Motor neuron (in vitro differentiated cells): ENCODE results near the gene ACLY. TPM values are rescaled to one million over a fixed set of nuclear protein-coding genes. Genes with fewer than 3 reads are reported as not detected.

Source experiments
- ATAC-seq, 8 experiments: fragments of 200-7000 bp; cut with Tn5 transposase; replicated peaks in 6 of 8; 2 replicates each; pipeline ENCODE4 v1.8.0; 2021; ENCODE audit warnings: mild to moderate bottlenecking in 8 of 8, moderate library complexity in 8 of 8
- H3K27ac ChIP-seq, 2 donors: fragments of 250-450 bp; sonication (Bioruptor Pico); 2 replicates each; pipeline ENCODE4 v1.9.0; 2021; ENCODE audit warnings: antibody characterized with exemption in 2 of 2, mild to moderate bottlenecking in 2 of 2, moderate library complexity in 1 of 2
- H3K4me1 ChIP-seq, 2 donors: fragments of 250-450 bp; sonication (Bioruptor Pico); replicated peaks in 1 of 2; 2 replicates each; pipeline ENCODE4 v1.6.1; 2021; ENCODE audit warnings: antibody characterized with exemption in 2 of 2, mild to moderate bottlenecking in 2 of 2, moderate library complexity in 1 of 2
- H3K4me3 ChIP-seq, 5 donors: fragments of 250-450 bp; sonication (Bioruptor Pico); 2 replicates each; pipeline ENCODE4 v1.9.0; 2021; ENCODE audit warnings: antibody characterized with exemption in 5 of 5, mild to moderate bottlenecking in 5 of 5, moderate library complexity in 4 of 5
- WGBS, 10 experiments: fragments of 450-650 bp; shearing (Covaris generic); methylation state at CpG; one replicate each; pipeline ENCODE4 v1.0.0; 2022; 5-methylcytosine and 5-hydroxymethylcytosine counted together
- in situ Hi-C, 9 experiments: fragments of 400-800 bp; cut with MboI; loops; one replicate each; pipeline ENCODE4 v1.15.0; 2021; ENCODE audit warnings: low sequenced_read_pairs in 9 of 9, low pct_unique_long_range_greater_than_20kb in 2 of 9; ENCODE audit not compliant: unreplicated experiment in 9 of 9
- total RNA-seq, 8 experiments: library from RNA; unstranded; fragments of 300-600 nt; gene quantifications; 2 replicates each; pipeline versions ENCODE4 v1.2.3 to v1.2.4, GENCODE V29; 2022

Gene ACLY
- 100 to 1,000 TPM in 4 of 8 experiments, 10 to 100 TPM in 4; 87.0 to 283 (median 141) TPM for total RNA-seq

DNA sequence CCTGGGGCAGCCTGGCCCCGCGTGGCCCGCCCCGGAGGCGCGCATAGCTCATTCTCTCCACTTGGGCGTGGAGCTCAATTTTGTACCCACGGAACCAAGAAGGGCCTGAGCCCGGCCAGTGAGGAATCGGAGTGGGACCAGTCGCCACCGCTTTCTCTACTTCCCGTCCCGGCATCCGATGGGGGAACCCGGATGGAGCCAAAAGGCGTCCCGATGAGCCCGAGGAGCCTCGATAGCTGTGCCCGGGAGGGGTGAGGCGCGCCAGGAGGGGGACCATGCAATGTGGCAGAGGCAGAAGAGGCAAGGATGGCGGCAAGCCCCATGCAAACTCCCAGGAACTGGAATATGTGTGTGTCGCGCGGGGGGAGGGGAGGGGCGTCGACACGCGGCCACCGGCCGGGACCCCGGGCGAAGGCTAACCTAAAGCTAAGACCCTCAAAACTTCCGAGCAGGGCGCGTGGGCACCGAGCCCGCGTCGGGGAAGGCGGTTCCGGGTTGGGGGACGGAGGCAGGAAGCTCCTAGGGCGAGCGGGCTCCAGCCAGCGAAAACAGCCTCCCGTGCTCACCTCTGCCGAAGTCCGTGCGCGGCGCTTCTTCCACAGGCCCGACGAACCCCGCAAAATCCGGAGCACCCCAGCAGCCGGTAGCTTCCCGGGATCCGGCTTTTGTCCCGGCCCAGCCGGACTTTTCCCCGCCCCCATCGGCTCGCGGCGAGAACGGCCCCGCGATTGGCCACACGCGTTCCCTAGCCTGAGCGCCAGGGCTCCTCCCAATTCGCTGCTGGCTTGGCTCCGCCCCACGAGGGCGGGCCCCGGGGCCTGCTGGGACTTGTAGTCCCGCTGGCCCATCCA is at the start of gene ACLY:
Gene ACLY, minus strand, starts transcription at position 638 of the 851 bp plus-strand sequence. CDS start 5,078 bp downstream, outside the sequence.
- Histone ChIP-seq H3K4me3 (peak within 1 kb of the TSS; percentile 74 to 89 (median 80)), H3K27ac (peak within 1 kb of the TSS; percentile 78 to 83), H3K4me1 (peaks cover 20 to 30% of the 10 kb centered on the region in 2 donors)
- WGBS, 10 experiments: 0% methylated on average over 1 to 5 of the region's 80 CpGs; no CpG with 5 or more reads in 8 of the 10 experiments
- in situ Hi-C loops: no loop called here
- ATAC-seq: peak; percentile 78 to 95 (median 92)

DNA sequence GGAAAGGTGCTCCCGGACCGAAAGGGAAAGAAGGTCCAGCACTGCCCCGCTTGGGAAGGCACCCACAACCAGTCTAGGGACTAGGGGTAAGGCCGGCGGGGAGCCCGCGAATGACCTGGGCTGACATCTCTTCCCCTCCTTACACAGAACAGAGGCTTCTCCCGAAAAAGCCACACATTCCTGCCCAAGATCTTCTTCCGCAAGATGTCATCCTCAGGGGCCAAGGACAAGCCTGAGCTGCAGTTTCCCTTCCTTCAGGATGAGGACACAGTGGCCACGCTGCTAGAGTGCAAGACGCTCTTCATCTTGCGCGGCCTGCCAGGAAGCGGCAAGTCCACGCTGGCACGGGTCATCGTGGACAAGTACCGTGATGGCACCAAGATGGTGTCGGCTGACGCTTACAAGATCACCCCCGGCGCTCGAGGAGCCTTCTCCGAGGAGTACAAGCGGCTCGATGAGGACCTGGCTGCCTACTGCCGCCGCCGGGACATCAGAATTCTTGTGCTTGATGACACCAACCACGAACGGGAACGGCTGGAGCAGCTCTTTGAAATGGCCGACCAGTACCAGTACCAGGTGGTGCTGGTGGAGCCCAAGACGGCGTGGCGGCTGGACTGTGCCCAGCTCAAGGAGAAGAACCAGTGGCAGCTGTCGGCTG is 49.3 kb upstream of the ACLY start:
- no peak for ATAC-seq
- H3K4me1 ChIP-seq: peaks cover 6 to 14% of the 10 kb centered on the region in 2 donors
- H3K4me3 ChIP-seq: no peak overlapping the region
- no peak overlapping the region for H3K27ac ChIP-seq
- in situ Hi-C loops: loop anchor here in 1 of 9 experiments (25.0 kb wide), 1 partner anchor 144 kb away; the partner anchor contains the start of genes DHX58, HSPB9 and KAT2A
- 81 to 100% (median 94%) methylated on average over 4 to 17 of the region's 37 CpGs; no CpG with 5 or more reads in 4 of the 10 experiments for WGBS, 10 experiments

GRCh38 chr17:41967141-41967920 is 48.6 kb upstream of the ACLY start:
- H3K4me1 ChIP-seq: peaks cover 10 to 14% of the 10 kb centered on the region in 2 donors
- in situ Hi-C loops: loop anchor here in 1 of 9 experiments (25.0 kb wide), 1 partner anchor 145 kb away; the partner anchor contains the start of genes DHX58, HSPB9 and KAT2A
- peak in 1 of 8 experiments; percentile 18 for ATAC-seq
- H3K27ac ChIP-seq: peak overlapping the region; percentile 23 to 73
- 0 to 80% (median 40%) methylated on average over 1 to 6 of the region's 39 CpGs; no CpG with 5 or more reads in 5 of the 10 experiments for WGBS, 10 experiments
- peak overlapping the region; percentile 70 to 89 (median 83) for H3K4me3 ChIP-seq

- peak; percentile 72 to 88 (median 86) for ATAC-seq
- WGBS, 10 experiments: 0% methylated on average over 1 to 3 of the region's 71 CpGs; no CpG with 5 or more reads in 7 of the 10 experiments
- in situ Hi-C loops: loop anchor here in 1 of 9 experiments (25.0 kb wide), 1 partner anchor 146 kb away; the partner anchor contains the start of genes DHX58, HSPB9 and KAT2A
- H3K4me1 ChIP-seq: peaks cover 10 to 14% of the 10 kb centered on the region in 2 donors
- peak within 1 kb of the TSS; percentile 70 to 89 (median 83) for H3K4me3 ChIP-seq
- peak within 1 kb of the TSS; percentile 23 to 73 for H3K27ac ChIP-seq
These were observed 47.9 kb upstream of the ACLY start, which contains the start of gene CNP for GRCh38 chr17:41966463-41967140. Gene CNP (plus strand): TSS chr17:41966795. CDS start chr17:41966885, 90 bp downstream.

DNA sequence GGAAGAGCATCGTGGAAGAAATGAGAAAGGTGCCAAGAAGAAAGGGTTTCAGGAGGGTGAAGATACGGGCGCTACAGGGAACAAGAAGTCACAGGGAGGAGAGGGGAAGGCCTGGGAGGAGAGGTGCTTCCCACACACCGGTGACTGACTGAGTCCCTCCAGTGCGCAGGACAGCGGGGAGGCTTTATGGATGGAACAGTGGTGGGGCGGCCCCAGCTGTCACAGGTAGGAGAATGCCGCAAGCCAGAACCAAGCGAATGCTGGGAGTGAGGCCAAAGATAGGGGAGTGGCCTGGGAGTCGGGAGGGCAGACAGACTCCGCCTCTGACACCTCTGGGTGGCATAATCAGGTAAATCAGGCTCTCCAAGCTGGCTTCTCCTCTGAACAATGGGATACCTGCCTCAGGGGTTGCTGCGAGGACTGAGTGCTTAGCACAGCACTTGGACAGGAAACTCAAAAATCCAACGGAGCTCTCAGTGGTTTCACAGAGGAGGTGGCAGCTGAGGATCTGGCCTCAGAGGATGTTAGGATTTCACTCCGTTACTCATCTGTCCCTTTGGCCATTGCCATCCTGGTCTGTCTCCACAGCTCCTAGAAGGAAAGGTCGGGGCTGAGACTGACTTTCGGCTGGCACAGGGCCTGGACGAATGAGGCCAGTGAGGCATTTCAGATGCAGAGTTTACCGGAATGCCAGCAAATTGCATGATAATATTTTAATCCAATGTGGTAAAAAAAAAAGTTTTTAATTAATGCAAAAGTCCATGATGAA is 47.1 kb upstream of the ACLY start:
- in situ Hi-C loops: loop anchor here in 1 of 9 experiments (25.0 kb wide), 1 partner anchor 146 kb away; the partner anchor contains the start of genes DHX58, HSPB9 and KAT2A
- Histone ChIP-seq H3K4me3 (peak overlapping the region; percentile 70 to 89 (median 83)), H3K4me1 (peaks cover 10 to 14% of the 10 kb centered on the region in 2 donors), H3K27ac (peak overlapping the region in 1 of 2 donors; percentile 23)
- ATAC-seq: peak; percentile 5 to 49 (median 24)
- 4 to 46% (median 21%) methylated on average over 3 to 11 of the region's 18 CpGs; no CpG with 5 or more reads in 1 of the 10 experiments for whole genome bisulfite sequencing, 10 experiments

DNA sequence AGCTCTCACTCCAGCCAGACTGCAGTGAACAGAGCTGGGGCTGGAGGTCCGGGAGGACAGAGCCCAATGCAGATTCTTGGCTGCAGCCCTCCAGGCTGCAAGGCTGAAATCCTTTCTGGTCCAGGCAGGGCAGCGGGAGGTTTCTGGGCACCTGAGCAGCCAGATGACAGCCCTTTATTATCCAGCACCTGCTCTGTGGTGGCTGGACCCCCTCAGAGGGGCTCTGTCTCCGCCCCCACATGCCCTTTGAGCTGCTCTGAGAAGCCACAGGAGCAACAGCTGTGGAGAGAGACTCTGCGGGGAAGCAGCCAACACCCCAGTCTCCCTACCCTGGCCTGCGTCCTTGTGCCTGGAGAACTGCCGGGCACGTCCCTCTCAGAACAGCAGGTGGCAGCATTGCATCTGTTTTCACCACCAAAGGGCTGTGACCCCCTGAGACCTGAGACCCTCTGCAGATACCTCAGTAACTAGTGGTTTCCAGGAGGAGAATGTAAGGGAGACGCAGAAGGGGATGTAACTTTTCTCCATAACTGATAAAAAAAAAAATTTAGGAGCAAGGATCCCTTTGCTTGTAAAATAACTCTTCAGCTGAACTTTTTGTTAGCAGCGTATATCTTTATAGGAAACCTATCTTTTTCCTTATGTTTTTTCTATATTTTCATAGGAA is 44.1 kb upstream of the ACLY start:
- peak; percentile 5 to 26 (median 15) for ATAC-seq
- Histone ChIP-seq H3K27ac (peak overlapping the region in 1 of 2 donors; percentile 11), H3K4me3 (no peak overlapping the region), H3K4me1 (peaks cover 10 to 14% of the 10 kb centered on the region in 2 donors)
- in situ Hi-C loops: loop anchor here in 1 of 9 experiments (25.0 kb wide), 1 partner anchor 149 kb away; the partner anchor contains the start of genes DHX58, HSPB9 and KAT2A
- WGBS, 10 experiments: 15 to 88% (median 48%) methylated on average over 1 to 7 of the region's 9 CpGs; no CpG with 5 or more reads in 2 of the 10 experiments

GRCh38 chr17:41962111-41962510 is 43.4 kb upstream of the ACLY start:
- H3K4me3 ChIP-seq: no peak overlapping the region
- 80 to 93% methylated on average over 1 to 4 of the region's 5 CpGs; no CpG with 5 or more reads in 8 of the 10 experiments for WGBS, 10 experiments
- in situ Hi-C loops: loop anchor here in 1 of 9 experiments (25.0 kb wide), 1 partner anchor 150 kb away; the partner anchor contains the start of genes DHX58, HSPB9 and KAT2A
- no peak for ATAC-seq
- peaks cover 5 to 8% of the 10 kb centered on the region in 2 donors for H3K4me1 ChIP-seq
- no peak overlapping the region for H3K27ac ChIP-seq

- in situ Hi-C loops: loop anchor here in 1 of 9 experiments (25.0 kb wide), 1 partner anchor 153 kb away; the partner anchor contains the start of genes DHX58, HSPB9 and KAT2A
- peak in 7 of 8 experiments; percentile 18 to 83 (median 34) for ATAC-seq
- no peak overlapping the region for H3K27ac ChIP-seq
- 0 to 100% (median 80%) methylated on average over 1 to 5 of the region's 17 CpGs; no CpG with 5 or more reads in 5 of the 10 experiments for WGBS, 10 experiments
- peaks cover 0 to 5% of the 10 kb centered on the region in 2 donors for H3K4me1 ChIP-seq
- H3K4me3 ChIP-seq: no peak overlapping the region
These were observed 40.8 kb upstream of the ACLY start for GRCh38 chr17:41959336-41960095.

DNA sequence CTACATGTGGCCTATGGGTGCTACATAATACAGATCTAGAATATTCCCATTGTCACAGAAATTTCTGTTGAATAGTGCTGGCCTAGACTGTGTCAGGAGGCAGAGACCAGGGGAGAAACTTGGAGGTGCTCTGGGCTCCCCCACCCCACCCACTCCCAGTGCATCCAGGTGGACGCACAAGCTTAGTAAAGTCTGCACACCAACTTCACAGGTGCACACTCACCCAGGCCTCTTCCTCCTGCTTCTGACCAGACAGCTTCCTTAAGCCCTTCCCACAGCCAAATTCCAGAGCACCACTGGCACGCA is 40.2 kb upstream of the ACLY start:
- in situ Hi-C loops: loop anchor here in 1 of 9 experiments (25.0 kb wide), 1 partner anchor 153 kb away; the partner anchor contains the start of genes DHX58, HSPB9 and KAT2A
- no peak overlapping the region for H3K4me3 ChIP-seq
- 40 to 60% methylated on average over 1 of the region's 2 CpGs; no CpG with 5 or more reads in 8 of the 10 experiments for WGBS, 10 experiments

More for the DNA sequence above, 40.2 kb upstream of the ACLY start:
- H3K4me1 ChIP-seq: peaks cover 0 to 5% of the 10 kb centered on the region in 2 donors
- no peak overlapping the region for H3K27ac ChIP-seq
- ATAC-seq: no peak
